ENCODE measurements around the gene ENTHD1.

- TF ChIP-seq CTCF (conservative IDR thresholded peaks at IDR 0.05) (no peak), ZFX (IDR thresholded peaks at IDR 0.05) (no peak)
Observed at GRCh38 chr22:39727541-39727940, 166.0 kb downstream of the ENTHD1 start.

All from C4-2B (cell line).